HS-27A (cell line): ENCODE results near the gene ASXL2.
"Not testable (repeated sequence)": the region's sequence is repeated elsewhere in the genome, so short reads cannot be mapped to it uniquely, and the experiment has no call there.

ENCODE experiments used
- DNase-seq: peaks from one replicate; pipeline ENCODE4 v3.0.0-alpha.2; 2012; ENCODE audit warnings: low read depth, missing footprints

ASXL2 gene

DNA sequence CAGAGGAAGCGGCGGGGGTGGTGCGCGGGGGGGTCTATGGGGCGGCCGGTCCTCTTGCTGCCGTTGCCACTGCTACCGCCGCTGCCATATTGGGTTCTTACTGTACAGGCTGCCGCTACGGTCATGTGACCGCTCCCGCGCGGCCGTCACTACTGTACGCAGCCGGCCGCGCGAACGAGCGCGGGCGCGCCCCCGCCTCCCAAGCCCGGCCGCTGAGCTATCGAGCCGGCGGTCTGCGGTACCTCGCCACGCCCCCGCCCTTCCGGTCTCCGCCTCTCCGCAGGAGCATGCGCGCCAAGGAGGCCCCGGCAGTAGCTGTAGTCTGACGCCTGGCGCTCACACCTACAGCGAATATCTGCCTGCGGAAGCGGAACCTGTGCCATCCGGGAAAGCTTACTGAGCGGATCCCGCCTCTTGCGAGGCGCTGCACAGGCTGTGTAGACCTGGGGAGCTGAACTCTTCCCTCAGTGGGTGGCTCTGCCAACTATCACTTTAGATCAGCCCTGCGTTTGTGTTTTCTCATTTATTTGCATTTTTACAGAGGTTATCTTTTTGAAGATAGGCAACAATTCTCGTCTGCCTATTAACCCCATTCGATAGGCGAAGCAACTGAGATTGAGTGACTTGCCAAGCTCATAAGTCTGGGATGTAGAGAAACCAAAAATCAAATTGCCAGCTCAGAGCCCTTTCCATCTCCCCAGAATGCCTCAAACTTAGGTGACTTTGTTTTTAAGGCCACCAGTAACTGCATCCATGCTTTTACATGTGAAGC, at the start of gene ASXL2:
TSS of gene ASXL2 (minus strand) at position 127 of the 772 bp plus-strand sequence. CDS start 265 bp downstream, outside the sequence.
- peak; percentile 71 for DNase-seq

DNA sequence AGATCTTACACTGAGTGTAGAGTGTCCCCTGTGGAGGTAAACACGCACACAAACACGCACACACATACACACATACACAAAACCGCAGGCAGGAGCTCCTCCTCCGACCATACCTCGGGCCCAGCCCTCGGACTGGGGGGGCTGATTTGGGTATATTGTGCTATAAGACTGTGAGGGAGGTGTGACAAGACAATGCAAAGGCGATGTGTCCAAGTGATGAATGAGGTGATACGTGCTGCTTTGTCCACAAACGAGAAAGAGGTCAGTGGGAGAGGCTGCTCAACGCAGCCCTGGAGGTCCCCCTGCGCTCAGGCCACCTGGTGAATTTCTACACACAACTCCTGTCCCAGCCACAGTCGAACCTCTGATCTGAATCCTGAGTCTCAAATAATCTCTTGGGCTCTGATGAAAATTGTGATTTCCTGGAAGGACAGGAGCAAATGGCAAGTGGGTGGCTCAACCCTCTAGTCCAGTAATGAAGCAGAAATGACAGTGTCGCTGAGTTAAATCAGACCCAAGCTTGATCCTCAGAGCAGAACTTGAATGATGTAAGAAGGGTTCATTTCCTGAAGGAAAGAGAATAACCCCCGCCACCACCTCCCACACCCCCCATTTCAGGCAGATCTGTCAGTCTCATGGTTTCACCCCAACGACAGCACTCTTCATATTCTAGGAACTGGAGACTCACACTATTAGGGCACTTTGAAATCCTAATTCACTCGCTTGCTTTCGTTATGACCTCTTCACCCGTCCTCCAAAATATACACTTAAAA, 48.9 kb upstream of the ASXL2 start:
- no peak for DNase-seq

DNA sequence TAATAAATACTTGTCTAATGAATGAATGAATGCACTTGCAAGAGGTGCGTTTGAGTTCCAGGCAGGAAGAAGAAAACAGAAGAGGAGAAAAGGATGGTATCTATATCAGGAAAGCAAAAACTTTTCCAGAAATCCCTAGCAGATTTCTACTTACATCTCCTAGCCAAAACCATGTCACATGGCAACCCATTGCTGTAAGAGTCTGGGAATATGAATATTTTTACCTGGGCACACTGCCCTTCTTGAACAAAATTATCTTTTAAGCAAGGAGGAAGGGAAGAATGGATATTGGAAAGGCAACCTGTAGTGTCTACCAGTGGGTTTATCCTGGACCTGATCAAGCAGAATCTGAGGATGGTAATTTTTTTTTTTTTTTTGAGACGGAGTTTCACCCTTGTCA, 44.2 kb upstream of the ASXL2 start:
- DNase-seq = no peak

DNA sequence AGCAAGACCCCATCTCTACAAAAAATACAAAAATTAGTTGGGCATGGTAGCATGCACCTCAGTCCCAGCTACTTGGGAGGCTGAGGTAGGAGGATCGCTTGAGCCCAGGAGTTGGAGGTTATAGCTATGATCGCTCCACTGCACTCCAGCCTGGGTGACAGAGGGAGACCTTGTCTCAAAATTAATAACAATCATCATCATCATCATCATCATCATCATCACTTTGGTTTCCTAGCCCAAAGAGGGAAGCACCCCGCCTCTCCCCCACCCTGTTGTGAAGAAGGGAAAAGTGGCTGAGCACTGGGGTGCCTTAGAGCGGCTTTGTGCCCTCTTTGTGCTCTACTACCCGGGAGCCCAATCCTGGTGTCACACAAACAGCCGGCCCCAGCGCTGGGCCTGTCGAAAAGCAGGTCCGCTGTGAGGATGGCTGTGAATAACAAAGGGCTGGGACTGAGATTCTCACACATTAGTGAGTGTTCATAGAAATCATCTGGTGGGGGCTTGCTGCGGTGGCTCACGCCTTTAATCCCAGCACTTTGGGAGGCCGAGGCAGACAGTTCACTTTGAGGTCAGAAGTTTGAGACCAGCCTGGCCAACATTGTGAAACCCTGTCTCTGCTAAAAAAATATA, 42.6 kb upstream of the ASXL2 start:
- DNase-seq = no peak

DNA sequence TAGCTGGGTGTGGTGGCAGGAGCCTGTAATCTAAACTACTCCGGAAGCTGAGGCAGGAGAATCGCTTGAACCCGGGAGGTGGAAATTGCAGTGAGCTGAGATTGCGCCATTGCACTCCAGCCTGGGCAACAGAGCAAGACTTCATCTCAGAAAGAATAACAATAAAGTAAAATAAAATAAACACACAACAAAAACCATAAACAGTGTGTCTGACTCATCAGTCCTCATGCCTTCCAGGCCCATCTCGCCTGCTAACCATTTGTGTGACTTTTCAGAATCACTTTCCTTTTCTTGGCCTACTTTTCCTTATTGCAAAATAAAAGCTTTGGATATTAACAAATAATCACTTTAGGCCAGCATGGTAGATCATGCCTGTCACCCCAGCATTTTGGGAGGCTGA, 42.0 kb upstream of the ASXL2 start:
- DNase-seq = no peak

DNA sequence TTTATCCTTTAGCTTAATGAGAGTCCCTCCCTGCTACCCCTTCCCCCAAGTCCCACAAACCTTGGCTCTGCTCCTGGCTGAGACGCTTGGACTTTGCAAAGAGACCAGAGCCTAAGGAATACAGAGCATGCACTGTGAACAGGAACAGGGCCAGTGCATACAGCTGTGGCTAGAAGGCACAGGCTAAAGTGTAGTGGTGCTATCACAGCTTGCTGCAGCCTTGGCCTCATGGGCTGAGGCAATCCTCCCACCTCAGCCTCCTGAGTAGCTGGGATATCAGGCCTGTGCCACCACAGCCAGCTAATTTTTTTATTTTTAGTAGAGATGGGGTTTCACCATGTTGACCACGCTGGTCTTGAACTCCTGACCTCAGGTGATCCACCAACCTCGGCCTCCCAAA, 39.5 kb upstream of the ASXL2 start:
- DNase-seq = no peak

DNA sequence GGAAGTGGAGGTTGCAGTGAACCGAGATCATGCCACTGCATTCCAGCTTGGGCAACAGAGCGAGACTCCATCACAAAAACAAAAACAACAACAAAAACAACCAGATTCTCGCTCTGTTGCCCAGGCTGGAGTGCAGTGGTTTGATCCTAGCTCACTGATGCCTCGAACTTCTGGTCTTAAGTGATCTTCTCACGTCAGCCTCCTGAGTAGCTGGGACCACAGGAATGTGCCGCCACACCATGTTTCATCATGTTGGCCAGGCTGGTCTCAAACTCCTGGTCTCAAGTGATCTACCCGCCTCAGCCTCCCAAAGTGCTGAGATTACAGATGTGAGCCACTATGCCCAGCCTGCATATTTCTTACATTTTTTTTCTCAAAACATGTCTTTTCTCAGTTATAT, 39.1 kb upstream of the ASXL2 start:
- not testable (repeated sequence) for DNase-seq

DNA sequence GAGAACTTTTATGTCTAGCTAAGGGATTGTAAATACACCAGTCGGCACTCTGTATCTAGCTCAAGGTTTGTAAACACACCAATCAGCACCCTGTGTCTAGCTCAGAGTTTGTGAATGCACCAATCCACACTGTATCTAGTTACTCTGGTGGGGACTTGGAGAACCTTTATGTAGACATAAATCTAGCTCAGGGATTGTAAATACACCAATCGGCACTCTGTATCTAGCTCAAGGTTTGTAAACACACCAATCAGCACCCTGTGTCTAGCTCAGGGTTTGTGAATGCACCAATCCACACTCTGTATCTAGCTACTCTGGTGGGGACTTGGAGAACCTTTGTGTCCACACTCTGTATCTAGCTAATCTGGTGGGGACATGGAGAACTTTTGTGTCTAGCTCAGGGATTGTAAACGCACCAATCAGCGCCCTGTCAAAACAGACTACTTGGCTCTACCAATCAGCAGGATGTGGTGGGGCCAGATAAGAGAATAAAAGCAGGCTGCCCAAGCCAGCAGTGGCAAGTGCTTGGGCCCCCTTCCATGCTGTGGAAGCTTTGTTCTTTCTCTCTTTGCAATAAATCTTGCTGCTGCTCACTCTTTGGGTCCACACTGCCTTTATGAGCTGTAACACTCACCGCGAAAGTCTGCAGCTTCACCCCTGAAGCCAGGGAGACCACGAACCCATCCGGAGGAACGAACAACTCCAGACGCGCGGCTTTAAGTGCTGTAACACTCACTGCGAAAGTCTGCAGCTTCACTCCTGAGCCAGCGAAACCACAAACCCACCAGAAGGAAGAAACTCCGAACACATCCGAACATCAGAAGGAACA, 37.9 kb upstream of the ASXL2 start:
- DNase-seq = not testable (repeated sequence)

DNA sequence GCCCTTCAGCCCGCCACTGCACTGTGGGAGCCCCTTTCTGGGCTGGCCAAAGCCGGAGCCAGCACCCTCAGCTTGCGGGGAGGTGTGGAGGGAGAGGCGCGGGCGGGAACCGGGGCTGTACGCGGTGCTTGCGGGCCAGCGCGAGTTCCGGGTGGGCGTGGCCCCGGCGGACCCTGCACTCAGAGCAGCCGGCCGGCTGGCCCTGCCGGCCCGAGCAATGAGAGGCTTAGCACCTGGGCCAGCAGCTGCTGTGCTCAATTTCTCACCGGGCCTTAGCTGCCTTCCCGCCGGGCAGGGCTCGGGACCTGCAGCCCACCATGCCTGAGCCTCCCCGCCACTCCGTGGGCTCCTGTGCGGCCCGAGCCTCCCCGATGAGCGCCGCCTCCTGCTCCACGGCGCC, 37.1 kb upstream of the ASXL2 start:
- DNase-seq = not testable (repeated sequence)

DNA sequence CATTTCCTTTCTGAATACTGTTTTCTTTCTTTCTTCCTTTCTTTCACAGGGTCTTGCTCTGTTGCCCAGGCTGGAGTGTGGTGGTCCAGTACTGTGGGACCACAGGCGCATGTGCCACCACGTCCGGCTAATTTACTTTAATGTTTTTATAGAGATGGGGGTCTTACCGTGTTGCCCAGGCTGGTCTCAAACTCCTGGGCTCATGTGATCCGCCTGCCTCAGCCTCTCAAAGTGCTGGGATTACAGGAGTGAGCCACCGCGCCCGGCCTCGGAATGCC, 35.3 kb upstream of the ASXL2 start:
- not testable (repeated sequence) for DNase-seq

DNA sequence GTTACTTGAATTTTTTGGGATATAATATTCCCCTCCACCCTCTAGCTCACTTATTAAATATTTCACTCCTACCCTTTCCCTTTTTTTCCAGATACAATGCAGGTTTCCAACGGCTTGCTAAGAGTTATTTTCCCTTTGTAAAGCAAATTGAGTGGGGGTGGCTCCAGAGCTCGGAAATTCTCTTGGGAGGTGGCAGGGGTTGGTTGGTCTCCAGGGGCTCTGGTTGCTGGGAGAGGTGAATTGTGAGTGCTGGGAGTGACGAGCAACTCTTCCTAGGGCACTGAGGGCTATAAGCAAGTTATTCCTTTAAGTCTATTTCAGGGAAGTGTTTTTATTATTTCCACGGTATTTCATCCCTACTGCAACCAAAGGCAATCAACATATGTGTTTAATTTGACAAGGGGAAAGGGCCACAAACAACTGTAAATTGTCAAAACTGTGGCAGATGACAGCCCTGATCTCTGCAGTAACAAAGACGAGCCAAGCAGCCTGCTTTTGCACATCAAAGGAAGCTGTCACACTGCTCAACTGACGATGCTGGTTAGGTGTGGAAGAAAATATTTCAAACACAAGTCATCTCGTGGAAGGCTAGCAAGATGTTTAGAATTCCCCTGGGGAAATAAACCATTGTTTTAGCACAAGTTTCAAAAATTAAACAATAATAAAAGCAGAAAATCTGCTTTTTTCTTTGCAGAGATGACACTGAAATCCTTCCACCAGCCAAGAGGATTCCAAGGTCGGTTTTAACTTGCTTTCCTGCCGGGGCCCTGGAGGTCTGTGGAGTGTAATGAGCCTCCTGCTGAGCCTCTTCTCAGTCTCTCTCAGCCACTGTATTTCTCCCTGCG, 34.8 kb upstream of the ASXL2 start:
- no peak for DNase-seq

DNA sequence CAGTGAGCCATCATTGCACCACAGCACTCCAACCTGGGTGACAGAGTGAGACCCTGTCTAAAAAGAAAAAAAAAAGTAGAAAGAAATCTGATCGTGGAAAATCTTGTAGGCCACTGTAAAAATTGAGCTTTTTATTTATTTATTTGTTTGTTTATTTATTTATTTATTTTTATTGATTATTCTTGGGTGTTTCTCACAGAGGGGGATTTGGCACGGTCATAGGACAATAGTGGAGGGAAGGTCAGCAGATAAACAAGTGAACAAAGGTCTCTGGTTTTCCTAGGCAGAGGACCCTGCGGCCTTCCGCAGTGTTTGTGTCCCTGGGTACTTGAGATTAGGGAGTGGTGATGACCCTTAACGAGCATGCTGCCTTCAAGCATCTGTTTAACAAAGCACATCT, 31.3 kb upstream of the ASXL2 start:
- not testable (repeated sequence) for DNase-seq

DNA sequence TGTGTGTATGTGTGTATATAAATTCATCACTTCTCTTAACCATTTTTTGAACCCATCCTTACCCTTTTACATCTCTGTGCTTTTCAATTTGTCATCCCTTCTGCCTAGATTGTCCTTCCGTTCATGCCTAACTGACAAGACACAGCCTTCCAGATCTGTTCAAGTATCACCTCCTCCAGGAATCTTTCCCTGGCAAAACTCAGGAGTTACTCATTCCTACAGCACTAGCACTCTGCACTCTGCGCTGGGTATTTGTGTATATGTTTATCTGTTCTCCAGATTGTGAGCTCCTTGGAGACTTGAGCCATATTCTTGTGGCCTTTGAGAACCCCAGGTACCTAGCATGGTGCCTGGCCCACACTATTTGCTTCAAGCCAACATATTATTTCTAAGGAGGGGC, 26.8 kb upstream of the ASXL2 start:
- DNase-seq = no peak

DNA sequence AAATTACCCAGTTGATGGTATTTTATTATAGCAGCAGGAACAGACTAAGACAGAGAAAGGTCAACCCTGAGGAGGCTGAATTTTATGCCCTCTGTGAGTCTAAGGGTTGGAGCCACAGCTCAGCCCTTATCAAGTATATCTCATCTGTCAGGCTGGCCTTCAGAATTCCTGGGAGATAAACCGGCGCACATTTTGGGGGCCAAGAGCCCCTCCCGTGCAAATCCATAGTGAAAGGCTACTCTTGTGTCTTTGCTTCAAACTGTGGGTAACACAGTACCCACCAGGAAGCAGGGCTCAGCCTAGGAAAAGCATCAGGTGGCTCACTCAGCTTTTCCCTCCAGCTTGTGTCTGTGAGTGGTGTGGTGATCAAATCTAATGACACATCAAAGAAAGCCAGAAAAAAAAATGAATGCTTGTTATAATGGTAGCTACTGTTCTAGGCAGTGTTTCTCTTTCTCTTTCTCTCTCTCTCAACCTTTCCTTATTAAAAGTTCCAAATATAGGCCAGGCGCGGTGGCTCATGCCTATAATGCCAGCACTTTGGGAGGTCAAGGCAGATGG, 25.0 kb upstream of the ASXL2 start:
- DNase-seq = no peak

DNA sequence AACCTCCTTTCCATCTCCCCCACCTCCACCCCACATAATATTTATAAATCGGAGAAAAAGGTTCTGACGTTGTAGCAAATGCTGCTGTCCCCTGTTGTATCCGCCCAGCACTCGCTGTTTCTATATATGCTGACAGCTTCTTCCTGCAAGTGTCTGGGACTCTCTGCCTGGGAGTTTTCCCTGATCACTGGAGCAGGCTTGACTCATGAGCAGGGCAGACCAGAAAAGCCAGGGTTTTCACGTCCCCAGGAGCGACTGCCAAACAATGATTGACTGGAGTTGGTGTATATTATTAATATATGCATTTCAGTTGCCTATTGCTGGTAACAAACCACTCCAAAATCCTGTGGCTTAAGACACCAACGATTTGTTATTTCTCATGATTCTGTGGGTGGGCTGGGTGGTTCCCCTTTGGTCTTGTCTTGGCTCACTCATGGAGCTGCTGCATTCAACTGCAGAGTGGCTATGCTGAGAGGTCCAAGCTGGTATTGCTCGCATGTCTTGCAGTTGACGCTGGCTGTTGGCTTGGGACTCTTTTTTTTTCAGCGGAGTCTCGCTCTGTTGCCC, 21.2 kb upstream of the ASXL2 start:
- DNase-seq = no peak

DNA sequence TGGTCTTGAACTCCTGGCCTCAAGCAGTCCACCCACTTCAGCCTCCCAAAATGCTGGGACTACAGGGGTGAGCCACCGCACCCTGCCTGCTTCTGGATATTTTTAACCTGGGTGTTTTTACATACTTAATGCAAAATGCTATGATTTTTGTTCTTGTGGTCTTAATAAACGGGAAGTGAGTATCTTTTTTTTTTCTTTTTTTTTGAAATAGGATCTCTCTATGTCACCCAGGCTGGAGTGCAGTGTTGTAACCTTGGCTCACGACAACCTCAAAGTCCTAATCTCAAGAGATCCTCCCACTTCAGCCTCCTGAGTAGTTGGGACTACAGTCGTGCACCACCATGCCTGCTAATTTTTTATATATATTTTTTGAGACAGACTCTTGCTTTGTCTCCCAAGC, 19.2 kb upstream of the ASXL2 start:
- DNase-seq = no peak

DNA sequence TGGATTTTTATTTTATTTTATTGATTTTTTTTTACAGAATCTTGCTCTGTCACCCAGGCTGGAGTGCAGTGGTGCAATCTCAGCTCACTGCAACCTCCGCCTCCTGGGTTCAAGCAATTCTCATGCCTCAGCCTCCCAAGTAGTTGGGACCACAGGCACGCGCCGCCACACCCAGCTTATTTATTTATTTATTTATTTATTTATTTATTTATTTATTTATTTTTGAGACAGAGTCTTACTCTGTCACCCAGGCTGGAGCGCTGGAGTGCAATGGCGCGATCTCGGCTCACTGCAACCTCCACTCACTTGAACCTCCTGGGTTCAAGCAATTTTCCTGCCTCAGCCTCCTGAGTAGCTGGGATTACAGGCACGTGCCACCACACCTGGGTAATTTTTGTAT, 18.0 kb upstream of the ASXL2 start:
- not testable (repeated sequence) for DNase-seq

DNA sequence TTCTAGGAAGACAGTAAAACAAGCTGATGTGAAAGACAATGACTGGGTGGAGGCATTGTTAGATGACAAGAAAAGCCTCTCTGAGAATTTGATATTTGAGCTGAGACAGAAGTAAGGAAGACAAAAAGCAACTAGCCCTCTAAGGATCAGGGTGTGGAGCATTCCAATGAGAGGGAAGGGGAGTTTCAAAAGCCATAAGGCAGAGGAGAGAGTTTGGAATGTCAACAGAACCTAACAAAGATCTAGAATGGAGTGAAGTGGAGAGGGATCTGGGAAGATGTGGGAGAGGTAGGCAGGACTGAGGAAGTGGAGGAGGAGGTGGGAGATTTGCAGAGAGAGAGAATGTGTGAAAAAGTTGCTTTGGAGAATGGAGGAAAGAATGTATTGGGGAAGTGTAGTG, 17.3 kb upstream of the ASXL2 start:
- DNase-seq = no peak

DNA sequence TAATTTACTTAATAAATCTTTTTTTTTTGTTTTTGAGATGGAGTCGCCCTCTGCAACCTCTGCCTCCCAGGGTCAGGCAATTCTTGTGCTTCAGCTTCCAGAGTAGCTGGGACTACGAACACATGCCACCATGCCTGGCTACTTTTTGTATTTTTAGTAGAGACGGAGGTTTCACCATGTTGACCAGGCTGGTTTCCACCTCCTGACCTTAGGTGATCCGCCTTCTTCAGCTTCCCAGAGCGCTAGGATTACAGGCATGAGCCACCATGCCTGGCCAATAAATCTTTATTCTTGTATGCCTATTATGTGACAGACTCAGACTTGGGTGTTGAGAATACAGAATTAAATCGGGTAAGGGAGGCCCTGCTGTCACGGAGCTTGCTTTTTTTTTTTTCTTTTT, 16.7 kb upstream of the ASXL2 start:
- no peak for DNase-seq

DNA sequence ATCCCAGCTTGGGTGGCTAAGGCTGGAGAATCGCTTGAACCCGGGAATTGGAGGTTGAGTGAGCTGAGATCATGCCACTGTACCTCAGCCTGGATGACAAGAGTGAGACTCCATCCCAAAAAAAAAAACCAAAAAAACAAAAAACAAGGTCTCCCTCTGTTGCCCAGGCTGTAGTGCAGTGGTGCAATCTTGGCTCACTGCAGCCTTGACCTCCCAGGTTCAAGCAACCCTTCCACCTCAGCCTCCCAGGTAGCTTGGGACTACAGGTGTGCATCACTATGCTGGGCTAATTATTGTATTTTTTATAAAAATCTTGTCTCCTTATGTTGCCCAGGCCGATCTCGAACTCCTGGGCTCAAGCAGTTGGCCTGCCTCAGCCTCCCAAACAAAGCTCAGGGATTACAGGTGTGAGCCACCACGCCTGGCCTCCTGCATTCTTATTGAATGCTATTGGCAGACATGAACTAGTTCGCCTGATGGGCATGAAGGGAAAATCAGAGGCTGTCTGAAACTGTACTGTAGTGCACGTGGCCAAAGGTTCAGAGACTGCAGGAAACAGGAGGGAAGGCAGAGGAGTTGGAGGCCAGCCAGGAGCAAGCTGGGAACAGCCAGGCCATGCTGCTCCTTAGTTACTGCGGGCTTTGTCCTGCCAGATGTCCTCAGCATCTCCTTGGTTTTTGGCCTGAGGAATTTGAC, 16.0 kb upstream of the ASXL2 start:
- no peak for DNase-seq
